Activated T-cell treated with anti-CD3 and anti-CD28 coated beads, Interleukin-2, amount 50 U/mL, for 4 hours (primary cell): ENCODE measurements around the gene SKOR1. TPM values are rescaled to one million over a fixed set of nuclear protein-coding genes. Genes with fewer than 3 reads are reported as not detected.

ENCODE experiments used
- ATAC-seq, 2 donors: fragments of 200-7000 bp; cut with Tn5 transposase; one replicate each; pipeline ENCODE4 v1.10.0; 2021
- DNase-seq: peaks from one replicate; pipeline ENCODE4 v3.0.0-alpha.2; 2020
- H3K27me3 Mint-ChIP-seq: one replicate; pipeline ENCODE4 v1.8.0; 2021; ENCODE audit warnings: low read depth, mixed read lengths
- H3K36me3 Mint-ChIP-seq: one replicate; pipeline ENCODE4 v1.8.0; 2022; ENCODE audit warnings: mixed read lengths; ENCODE audit not compliant: insufficient read depth
- H3K4me1 Mint-ChIP-seq: one replicate; pipeline ENCODE4 v1.8.0; 2021; ENCODE audit warnings: low read depth, mixed read lengths
- H3K4me3 Mint-ChIP-seq: one replicate; pipeline ENCODE4 v1.8.0; 2021; ENCODE audit warnings: mild to moderate bottlenecking, moderate library complexity, mixed read lengths
- H3K9me3 Mint-ChIP-seq: one replicate; pipeline ENCODE4 v1.8.0; 2021; ENCODE audit warnings: mixed read lengths
- total RNA-seq, 3 donors: library from RNA; stranded (reverse); gene quantifications; one replicate each; pipeline ENCODE4 v1.2.1, GENCODE V29; 2021

Gene SKOR1
- total RNA-seq, 3 donors from 2014 or later, result 0.15 to 0.34 (median 0.33) TPM

DNA sequence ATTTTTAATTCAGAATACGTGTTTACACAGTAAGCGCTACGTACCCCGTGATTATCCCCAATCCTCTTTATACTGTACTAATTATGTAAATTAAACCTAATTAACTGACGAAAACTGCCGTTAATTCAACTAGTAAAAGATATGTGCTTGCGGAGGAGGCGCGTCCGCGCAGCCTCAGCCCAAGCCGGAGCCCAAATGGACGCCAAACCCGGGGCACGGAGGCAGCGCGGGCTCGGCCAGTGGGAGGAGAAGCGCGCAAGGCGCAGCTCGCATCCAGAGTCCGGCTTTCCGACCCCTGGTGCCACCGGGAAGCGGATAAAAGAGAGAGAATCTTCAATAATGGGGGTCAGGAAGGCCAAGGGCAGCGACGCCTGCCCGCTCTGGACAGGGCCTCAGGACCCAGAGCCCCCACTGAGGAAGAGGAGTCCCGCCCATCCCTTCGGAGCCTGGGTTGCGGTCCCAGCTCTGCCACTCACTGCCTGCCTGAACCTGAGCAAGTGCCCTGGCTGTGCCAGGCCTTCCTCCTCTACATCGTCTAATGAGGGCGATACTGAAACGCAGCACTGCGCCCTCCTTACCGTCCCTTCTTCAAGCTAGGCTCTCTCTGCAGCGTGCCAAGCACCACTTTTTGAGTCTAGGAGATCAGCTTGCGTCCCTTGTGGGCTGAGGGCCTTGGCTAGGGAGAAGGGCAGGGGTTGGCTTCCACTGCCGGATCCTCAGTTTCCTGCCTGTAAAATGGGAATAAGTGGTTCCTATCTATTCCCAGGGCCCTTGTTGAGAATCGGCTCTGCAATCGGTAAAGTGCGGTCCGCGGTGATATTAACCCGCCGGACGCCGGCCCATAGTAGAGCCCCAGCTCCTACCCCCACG lies 5.0 kb upstream of the SKOR1 start:
- Mint-ChIP-seq H3K4me3 (no peak overlapping the region), H3K36me3 (peaks cover 4% of the 10 kb centered on the region), H3K27me3 (peaks cover 72% of the 10 kb centered on the region), H3K4me1 (peaks cover 35% of the 10 kb centered on the region), H3K9me3 (peaks cover 4% of the 10 kb centered on the region)
- no peak for DNase-seq
- no peak for ATAC-seq

DNA sequence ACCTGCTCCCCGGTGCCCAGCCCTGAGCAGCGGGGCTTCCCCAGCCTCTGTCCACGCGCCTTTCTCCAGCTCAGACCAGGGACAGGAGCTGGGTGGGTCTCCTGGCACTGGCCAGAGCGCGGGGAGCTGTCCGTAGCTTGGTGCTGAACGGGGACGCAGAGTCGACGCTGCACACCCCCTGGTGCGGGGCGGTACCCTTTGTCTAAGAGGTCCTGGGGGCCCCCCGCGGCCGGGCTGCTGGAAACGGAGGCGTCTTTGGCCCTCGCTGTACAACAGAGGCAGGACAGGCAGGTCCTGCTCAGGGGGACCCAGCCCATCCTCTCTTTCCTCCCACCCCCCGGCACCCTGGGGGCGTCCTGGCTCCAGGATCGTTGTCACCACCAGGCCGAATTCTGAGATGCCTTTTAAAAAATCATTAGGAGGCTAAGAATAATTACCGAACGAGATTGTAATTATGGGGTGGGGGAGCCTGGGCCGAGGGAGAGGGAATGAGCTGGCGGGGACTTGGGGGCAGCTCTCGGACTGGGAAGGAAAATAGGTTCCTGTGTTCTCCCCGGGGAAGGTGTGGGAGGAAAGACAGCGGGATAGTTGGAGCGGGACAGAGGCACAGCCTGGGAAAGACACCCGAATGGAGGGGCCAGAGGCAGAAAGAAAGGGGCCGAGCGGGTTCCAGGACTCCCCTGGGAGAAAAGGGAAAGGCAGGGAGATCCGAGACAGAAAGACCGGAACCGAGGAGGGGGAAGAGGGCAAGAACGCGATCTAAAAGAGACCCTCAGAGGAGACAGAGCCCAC lies 4.1 kb upstream of the SKOR1 start:
- Mint-ChIP-seq H3K4me3 (no peak overlapping the region), H3K4me1 (peaks cover 43% of the 10 kb centered on the region), H3K9me3 (no peaks in the 10 kb centered on the region), H3K36me3 (no peaks in the 10 kb centered on the region), H3K27me3 (peaks cover 80% of the 10 kb centered on the region)
- ATAC-seq (peak; percentile 38 to 46), DNase-seq (no peak)

DNA sequence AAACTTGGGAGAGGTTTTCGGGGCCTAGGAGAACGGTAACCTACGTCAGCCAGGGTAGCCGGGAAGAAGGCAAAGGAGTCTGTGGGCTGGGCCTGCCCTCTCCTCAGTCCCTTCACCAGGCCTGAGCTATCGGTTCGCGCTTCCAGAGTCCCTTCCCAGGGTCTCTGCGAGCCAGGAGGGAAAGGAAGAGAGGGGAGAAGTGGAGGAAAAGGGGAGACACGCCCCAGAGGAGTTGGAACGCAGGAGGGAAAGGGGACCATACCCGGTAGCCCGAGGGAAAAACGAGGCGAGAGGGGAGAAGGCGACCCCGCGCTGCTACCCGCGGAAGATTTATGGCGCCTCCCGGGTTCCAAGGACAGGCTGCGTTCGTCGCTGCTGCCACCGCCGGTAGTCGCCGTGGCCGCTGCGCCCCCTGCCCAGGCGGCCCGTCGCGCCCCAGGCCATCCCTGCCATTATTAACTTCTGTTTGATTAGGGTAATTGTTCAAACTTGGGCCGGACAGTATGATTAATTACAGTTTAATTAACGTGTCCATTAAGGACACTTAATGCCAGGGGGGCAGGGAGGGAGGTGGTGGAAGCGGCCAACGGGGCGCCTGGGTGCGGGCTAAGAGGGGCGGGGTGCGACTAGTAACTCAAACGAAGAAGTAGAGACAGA lies 3.4 kb upstream of the SKOR1 start:
- Mint-ChIP-seq H3K4me3 (peak overlapping the region; percentile 22), H3K27me3 (peaks cover 82% of the 10 kb centered on the region), H3K36me3 (no peaks in the 10 kb centered on the region), H3K4me1 (peaks cover 46% of the 10 kb centered on the region), H3K9me3 (no peaks in the 10 kb centered on the region)
- ATAC-seq, result no peak
- no peak for DNase-seq

DNA sequence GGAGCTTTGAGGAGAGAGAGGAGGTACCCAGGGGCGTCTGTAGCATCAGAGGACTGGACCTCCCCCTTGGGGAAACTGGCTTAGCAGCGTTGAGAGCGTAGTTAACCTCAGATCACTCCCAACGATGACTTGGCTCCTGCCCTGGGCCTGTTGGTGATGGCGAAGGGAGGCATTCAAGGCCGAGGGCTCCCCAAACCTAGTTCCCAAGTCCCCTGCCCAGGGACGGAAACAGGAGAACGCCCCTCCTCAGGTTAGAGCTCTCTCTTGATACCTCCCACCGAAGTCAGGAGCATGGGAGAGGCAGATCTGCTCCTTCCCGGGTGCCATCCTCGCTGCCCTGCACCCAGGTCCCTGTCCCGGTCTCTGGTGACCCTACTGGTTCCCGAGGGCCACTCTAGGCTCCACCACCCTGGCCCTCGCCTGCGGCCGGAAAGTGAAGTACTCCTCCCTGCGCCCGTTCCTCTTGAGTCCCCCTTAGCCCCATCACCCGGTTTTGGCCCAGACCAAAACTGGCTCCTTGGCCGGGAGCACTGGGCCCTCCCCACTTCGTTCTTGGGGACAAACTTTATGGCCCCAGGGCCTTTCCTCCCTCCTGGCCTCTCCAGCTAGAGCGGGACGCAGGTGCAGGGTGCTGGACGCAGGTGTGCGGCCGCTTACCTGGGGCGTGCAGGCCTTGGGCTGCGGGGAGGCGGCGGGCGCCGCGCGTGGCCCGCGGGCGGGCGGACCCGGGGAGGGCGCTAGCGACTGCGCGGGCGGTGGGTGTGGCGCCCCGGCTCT lies 2.6 kb upstream of the SKOR1 start:
- peak in 1 of 2 donors; percentile 22 for ATAC-seq
- Mint-ChIP-seq H3K4me1 (peaks cover 46% of the 10 kb centered on the region), H3K36me3 (no peaks in the 10 kb centered on the region), H3K4me3 (peak overlapping the region; percentile 31), H3K9me3 (no peaks in the 10 kb centered on the region), H3K27me3 (peaks cover 75% of the 10 kb centered on the region)
- DNase-seq, result no peak

DNA sequence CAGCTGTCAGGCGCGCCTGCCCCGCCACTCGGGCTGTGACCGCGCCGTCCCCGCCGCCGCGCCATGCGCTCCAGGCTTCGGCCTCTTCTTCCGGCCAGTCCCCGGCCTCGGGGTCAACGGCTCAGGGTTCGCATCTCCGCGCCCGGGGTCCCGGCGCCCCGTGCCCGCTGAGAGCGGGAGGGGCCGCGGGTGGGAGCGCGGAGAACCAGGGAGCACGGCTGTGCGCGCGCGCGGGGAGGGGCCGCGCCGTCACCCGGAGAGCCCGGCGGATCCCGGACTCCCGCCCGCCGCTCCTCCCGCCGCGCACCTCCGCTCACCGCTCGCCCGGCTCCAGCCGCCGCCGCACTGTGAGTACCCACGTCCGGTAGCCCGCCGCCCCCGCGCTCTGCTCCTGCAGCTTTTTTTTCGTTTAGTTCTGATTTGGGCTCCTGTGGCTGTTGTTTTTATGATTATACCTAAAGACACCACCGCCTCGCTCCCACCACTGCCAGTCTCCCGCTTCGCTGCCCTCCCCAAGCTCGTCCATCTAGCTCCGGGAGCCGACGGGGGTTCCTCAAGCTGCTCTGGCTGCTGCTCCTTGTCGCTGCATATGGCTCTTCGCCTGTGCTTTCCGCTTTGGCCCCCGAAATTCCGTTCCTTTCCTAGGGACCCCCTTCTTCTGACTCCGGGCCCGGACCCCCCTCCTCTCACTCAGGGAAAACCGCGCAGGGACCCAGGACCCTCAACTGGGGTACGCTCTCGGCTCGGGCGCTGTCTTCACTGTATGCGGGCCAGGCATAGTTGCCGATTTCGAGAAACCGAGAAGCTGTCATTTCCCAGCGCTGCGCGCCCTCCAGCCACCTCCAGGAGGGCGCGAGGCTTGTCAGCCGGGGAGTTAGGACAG lies 1.8 kb upstream of the SKOR1 start:
- ATAC-seq (peak in 1 of 2 donors; percentile 12), DNase-seq (no peak)
- Mint-ChIP-seq H3K9me3 (no peaks in the 10 kb centered on the region), H3K36me3 (no peaks in the 10 kb centered on the region), H3K4me1 (peaks cover 49% of the 10 kb centered on the region), H3K4me3 (peak overlapping the region; percentile 79), H3K27me3 (peaks cover 72% of the 10 kb centered on the region)

DNA sequence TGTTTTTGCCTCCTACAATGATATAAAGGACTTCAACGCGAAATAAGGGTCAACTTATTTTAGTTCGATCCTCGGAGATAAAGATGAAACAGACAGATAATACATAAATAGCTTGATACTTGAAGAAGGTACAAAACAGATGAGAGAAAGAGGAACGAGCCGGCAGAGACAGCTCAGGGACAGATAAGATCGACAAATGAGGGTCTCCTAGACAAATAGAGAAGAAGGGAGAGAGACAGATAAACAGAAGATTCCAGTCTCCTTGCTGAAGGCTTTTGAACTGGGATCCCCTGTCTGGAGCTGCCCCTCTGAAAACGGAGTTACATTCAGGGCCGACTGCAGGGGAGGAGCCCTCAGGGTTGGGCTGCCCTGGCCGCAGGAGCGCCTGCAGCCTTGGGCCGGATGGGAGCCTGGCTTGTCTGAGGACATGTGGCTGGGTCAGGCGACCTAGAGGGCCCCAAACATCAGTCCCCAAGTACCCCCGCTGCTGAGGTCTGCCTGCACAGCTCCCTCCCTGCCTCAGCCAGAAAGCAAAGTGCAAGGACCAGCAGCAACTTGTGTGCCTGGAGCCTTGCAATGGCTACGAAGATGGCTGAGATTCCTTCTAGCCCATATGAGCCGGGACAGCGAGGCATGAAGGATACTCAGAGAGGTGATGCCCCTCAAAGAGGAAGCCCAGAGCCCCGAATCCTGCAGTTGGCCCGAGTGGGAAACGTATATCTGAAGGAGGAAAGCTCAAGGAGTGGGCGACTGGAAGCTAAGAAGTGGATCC lies 926 bp upstream of the SKOR1 start:
- H3K4me1 Mint-ChIP-seq, result peaks cover 56% of the 10 kb centered on the region
- ATAC-seq (no peak), DNase-seq (no peak)
- no peaks in the 10 kb centered on the region for H3K9me3 Mint-ChIP-seq
- H3K36me3 Mint-ChIP-seq, result no peaks in the 10 kb centered on the region
- peak overlapping the region; percentile 79 for H3K4me3 Mint-ChIP-seq
- peaks cover 76% of the 10 kb centered on the region for H3K27me3 Mint-ChIP-seq

DNA sequence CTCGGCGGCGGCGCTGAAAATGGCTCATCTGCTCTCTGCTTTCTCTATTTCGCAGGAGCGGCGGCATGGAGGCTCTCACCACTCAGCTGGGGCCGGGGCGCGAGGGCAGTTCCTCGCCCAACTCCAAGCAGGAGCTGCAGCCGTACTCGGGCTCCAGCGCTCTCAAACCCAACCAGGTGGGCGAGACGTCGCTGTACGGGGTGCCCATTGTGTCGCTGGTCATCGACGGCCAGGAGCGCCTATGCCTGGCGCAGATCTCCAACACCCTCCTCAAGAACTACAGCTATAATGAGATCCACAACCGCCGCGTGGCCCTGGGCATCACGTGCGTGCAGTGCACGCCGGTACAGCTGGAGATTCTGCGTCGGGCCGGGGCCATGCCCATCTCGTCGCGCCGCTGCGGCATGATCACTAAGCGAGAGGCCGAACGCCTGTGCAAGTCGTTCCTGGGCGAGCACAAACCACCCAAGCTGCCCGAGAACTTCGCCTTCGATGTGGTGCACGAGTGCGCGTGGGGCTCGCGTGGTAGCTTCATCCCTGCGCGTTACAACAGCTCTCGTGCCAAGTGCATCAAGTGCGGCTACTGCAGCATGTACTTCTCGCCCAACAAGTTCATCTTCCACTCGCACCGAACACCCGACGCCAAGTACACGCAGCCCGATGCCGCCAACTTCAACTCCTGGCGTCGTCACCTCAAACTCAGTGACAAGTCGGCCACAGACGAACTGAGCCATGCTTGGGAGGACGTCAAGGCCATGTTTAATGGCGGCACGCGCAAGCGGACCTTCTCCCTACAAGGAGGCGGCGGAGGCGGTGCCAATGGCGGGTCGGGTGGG lies 790 bp downstream of the SKOR1 start:
- Mint-ChIP-seq H3K4me1 (peaks cover 59% of the 10 kb centered on the region), H3K4me3 (peak overlapping the region; percentile 51)

DNA sequence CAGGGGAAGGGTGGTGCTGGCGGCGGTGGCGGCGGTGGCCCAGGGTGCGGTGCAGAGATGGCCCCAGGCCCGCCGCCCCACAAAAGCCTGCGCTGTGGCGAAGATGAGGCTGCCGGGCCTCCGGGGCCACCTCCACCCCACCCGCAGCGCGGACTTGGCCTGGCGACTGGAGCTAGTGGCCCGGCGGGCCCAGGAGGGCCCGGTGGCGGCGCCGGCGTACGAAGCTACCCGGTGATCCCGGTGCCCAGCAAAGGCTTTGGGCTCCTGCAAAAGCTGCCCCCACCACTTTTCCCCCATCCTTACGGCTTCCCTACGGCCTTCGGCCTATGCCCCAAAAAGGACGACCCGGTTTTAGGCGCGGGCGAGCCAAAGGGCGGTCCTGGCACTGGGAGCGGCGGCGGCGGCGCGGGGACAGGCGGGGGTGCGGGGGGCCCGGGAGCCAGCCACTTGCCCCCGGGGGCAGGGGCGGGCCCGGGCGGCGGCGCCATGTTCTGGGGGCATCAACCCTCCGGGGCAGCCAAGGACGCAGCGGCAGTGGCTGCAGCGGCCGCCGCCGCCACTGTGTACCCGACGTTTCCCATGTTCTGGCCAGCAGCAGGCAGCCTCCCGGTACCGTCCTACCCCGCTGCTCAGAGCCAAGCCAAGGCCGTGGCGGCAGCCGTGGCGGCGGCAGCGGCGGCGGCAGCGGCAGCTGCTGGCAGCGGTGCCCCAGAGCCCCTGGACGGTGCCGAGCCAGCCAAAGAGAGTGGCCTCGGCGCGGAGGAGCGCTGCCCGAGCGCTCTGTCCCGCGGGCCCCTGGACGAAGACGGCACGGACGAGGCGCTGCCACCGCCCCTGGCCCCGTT lies 1.6 kb downstream of the SKOR1 start:
- ATAC-seq, result no peak
- H3K27me3 Mint-ChIP-seq, result peaks cover 73% of the 10 kb centered on the region
- no peaks in the 10 kb centered on the region for H3K9me3 Mint-ChIP-seq
- no peak for DNase-seq
- H3K4me3 Mint-ChIP-seq, result no peak overlapping the region
- peaks cover 52% of the 10 kb centered on the region for H3K4me1 Mint-ChIP-seq
- H3K36me3 Mint-ChIP-seq, result no peaks in the 10 kb centered on the region

More for the DNA sequence above, 790 bp downstream of the SKOR1 start:
- no peak for DNase-seq
- Mint-ChIP-seq H3K36me3 (no peaks in the 10 kb centered on the region), H3K27me3 (peaks cover 74% of the 10 kb centered on the region), H3K9me3 (no peaks in the 10 kb centered on the region)
- ATAC-seq, result no peak

DNA sequence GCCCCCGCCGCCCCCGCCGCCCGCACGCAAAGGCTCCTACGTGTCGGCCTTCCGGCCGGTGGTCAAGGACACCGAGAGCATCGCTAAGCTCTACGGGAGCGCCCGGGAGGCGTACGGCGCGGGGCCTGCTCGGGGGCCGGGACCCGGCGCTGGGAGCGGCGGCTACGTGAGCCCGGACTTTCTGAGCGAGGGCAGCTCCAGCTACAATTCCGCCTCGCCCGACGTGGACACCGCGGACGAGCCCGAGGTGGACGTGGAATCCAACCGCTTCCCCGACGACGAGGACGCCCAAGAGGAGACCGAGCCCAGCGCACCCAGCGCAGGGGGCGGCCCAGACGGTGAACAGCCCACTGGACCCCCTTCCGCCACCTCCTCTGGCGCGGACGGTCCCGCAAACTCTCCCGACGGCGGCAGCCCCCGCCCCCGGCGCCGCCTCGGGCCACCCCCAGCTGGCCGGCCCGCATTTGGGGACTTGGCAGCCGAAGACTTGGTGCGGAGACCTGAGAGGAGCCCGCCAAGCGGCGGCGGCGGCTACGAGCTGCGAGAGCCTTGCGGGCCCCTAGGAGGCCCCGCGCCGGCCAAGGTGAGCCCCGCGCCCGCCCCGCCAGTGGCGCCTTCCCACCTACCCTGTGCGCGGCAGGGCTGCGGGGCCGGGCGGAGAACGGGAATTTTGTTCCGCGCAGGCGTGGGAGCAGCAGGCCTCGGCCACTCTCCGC lies 2.4 kb downstream of the SKOR1 start:
- Mint-ChIP-seq H3K4me1 (peaks cover 45% of the 10 kb centered on the region), H3K4me3 (no peak overlapping the region), H3K36me3 (no peaks in the 10 kb centered on the region), H3K9me3 (no peaks in the 10 kb centered on the region), H3K27me3 (peaks cover 71% of the 10 kb centered on the region)
- ATAC-seq, result no peak
- no peak for DNase-seq

DNA sequence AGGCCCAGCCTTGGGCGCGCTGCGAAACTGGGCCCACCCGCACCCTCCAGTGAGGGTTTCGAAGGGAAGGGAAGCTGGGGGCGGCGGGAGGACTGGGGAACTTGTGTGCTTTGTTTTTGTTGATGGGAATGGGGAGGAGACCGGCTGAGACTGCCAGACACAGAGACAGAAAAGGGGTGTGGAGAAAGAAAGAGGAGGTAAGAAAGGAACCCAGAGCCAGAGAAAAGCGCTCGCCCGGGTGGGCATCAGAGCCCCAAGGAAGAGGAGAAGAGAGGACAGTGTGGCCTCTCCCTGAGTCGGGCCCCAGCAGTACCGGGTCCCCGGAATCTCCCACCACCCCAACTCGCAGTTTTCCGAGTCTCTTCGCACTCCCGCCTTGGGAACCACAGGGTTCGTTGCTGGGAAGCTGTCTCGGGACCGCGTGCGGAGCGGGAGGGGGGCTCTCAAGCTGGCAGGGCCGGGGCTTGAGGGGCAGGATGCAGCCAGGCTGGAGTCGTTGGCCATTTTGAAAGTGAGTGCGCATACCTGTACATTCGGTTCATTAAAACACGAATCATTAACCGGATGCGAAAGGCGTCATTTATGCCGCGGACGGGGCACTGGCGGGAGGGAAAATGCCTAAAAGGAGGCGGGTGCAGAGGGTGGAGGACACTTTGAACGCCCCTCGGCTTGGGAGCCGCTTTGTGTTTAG lies 3.1 kb downstream of the SKOR1 start:
- H3K27me3 Mint-ChIP-seq, result peaks cover 75% of the 10 kb centered on the region
- ATAC-seq (no peak), DNase-seq (no peak)
- peaks cover 49% of the 10 kb centered on the region for H3K4me1 Mint-ChIP-seq
- H3K4me3 Mint-ChIP-seq, result peak overlapping the region; percentile 26
- no peaks in the 10 kb centered on the region for H3K36me3 Mint-ChIP-seq
- no peaks in the 10 kb centered on the region for H3K9me3 Mint-ChIP-seq
